Lung (tissue), 12 donors: ENCODE data around the gene CHRNE. TPM values are rescaled to one million over a fixed set of nuclear protein-coding genes. Genes with fewer than 3 reads are reported as not detected.

Experiments
- ATAC-seq: fragments of 200-7000 bp; cut with Tn5 transposase; one replicate; pipeline ENCODE4 v1.9.1; 2020; ENCODE audit warnings: moderate number of reproducible peaks; ENCODE audit not compliant: insufficient read depth, low FRiP score
- DNase-seq, 3 donors: peaks; one replicate each; pipeline ENCODE4 v3.0.0-alpha.2; 2013 to 2017
- H3K27ac ChIP-seq, 2 donors: one replicate each; pipeline ENCODE4 v1.5.1; 2013; ENCODE audit warnings: mild to moderate bottlenecking in 2 of 2, moderate library complexity in 2 of 2, control low read depth in 1 of 2, inconsistent platforms in 1 of 2, low read depth in 1 of 2, low read length in 1 of 2
- H3K27me3 ChIP-seq, 3 donors: one replicate each; pipeline ENCODE4 v1.5.1; 2013; ENCODE audit warnings: low read length in 2 of 3; ENCODE audit not compliant: control insufficient read depth in 3 of 3, insufficient read depth in 3 of 3
- H3K36me3 ChIP-seq, 4 donors: one replicate each; pipeline ENCODE4 v1.5.1; 2013; ENCODE audit warnings: low read length in 4 of 4, mild to moderate bottlenecking in 1 of 4, moderate library complexity in 1 of 4; ENCODE audit not compliant: control insufficient read depth in 4 of 4, insufficient read depth in 4 of 4
- H3K4me1 ChIP-seq, 5 donors: one replicate each; pipeline ENCODE4 v1.5.1; 2013; ENCODE audit warnings: low read length in 5 of 5, mild to moderate bottlenecking in 2 of 5, moderate library complexity in 1 of 5; ENCODE audit not compliant: control insufficient read depth in 5 of 5, insufficient read depth in 5 of 5
- H3K4me3 ChIP-seq: one replicate; pipeline ENCODE4 v1.5.1; 2013; ENCODE audit warnings: mild to moderate bottlenecking, control low read depth, moderate library complexity
- H3K9ac ChIP-seq, 2 donors: one replicate each; pipeline ENCODE4 v1.5.1; 2013; ENCODE audit warnings: low read length in 2 of 2, control low read depth in 1 of 2; ENCODE audit not compliant: insufficient read depth in 1 of 2
- H3K9me3 ChIP-seq, 4 donors: one replicate each; pipeline ENCODE4 v1.5.1; 2013; ENCODE audit warnings: low read length in 3 of 4, mild to moderate bottlenecking in 1 of 4, moderate library complexity in 1 of 4; ENCODE audit not compliant: control insufficient read depth in 4 of 4, insufficient read depth in 3 of 4
- WGBS, 2 donors: extraction: QIAGEN DNeasy Blood & Tissue Kit; methylation state at CpG; one replicate each; pipeline ENCODE4 v1.1.7; 2013; 5-methylcytosine and 5-hydroxymethylcytosine counted together
- polyA plus RNA-seq, 2 donors: library from polyadenylated mRNA; stranded (reverse); fragments of 200-250 nt; gene quantifications; one replicate each; pipeline ENCODE4 v1.2.1, GENCODE V29; 2013
- total RNA-seq, 2 donors: library from RNA; depleted of rRNA in 1 of 2; stranded (reverse); fragments of >200 nt in 1 of 2; gene quantifications; one replicate each; pipeline ENCODE4 v1.2.1, GENCODE V29; 2014 to 2021
- TF ChIP-seq, protein P1 (sequence below): IDR thresholded peaks from 2 replicates; pipeline ENCODE4 v1.5.1; 2012; ENCODE audit warnings: mild to moderate bottlenecking; ENCODE audit errors: control extremely low read depth, extremely low read depth
- donor health status: control.
- donor health status: control.
- donor health status: Bipolar disorder and iron deficiency.
- donor health status: healthy.
- donor health status: DM: yes; HTN: yes; CAD: no.

CHRNE gene
- total and polyA plus RNA-seq, 4 donors, result 0.61 to 2.3 (median 1.00) TPM

DNA sequence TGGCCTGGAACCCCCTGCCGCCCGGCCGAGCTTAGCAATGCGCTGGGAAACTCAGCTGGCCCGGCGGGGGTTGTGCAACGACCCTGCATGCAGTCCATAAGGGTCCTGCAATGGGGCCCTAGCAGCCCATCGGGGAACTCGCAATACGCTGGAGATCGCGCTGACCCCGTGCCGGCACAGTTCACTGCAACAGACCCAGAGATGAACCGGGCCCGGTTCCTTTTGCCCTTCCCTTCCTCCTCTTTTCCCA is 36.6 kb upstream of the CHRNE start:
- H3K27ac ChIP-seq, result peak overlapping the region; percentile 90 to 94
- TF ChIP-seq, protein P1, sequence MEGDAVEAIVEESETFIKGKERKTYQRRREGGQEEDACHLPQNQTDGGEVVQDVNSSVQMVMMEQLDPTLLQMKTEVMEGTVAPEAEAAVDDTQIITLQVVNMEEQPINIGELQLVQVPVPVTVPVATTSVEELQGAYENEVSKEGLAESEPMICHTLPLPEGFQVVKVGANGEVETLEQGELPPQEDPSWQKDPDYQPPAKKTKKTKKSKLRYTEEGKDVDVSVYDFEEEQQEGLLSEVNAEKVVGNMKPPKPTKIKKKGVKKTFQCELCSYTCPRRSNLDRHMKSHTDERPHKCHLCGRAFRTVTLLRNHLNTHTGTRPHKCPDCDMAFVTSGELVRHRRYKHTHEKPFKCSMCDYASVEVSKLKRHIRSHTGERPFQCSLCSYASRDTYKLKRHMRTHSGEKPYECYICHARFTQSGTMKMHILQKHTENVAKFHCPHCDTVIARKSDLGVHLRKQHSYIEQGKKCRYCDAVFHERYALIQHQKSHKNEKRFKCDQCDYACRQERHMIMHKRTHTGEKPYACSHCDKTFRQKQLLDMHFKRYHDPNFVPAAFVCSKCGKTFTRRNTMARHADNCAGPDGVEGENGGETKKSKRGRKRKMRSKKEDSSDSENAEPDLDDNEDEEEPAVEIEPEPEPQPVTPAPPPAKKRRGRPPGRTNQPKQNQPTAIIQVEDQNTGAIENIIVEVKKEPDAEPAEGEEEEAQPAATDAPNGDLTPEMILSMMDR, result no peak
- peak overlapping the region; percentile 65 to 80 for H3K9ac ChIP-seq
- no peaks in the 10 kb centered on the region for H3K9me3 ChIP-seq
- peaks cover 0 to 27% (median 13%) of the 10 kb centered on the region in 5 donors for H3K4me1 ChIP-seq
- H3K4me3 ChIP-seq, result peak overlapping the region; percentile 77
- DNase-seq, result no peak
- H3K36me3 ChIP-seq, result peaks cover 5 to 26% (median 23%) of the 10 kb centered on the region in 4 donors
- 0 to 1% methylated on average over 16 of the region's 16 CpGs for WGBS, 2 donors
- ATAC-seq, result no peak
- H3K27me3 ChIP-seq, result no peaks in the 10 kb centered on the region

DNA sequence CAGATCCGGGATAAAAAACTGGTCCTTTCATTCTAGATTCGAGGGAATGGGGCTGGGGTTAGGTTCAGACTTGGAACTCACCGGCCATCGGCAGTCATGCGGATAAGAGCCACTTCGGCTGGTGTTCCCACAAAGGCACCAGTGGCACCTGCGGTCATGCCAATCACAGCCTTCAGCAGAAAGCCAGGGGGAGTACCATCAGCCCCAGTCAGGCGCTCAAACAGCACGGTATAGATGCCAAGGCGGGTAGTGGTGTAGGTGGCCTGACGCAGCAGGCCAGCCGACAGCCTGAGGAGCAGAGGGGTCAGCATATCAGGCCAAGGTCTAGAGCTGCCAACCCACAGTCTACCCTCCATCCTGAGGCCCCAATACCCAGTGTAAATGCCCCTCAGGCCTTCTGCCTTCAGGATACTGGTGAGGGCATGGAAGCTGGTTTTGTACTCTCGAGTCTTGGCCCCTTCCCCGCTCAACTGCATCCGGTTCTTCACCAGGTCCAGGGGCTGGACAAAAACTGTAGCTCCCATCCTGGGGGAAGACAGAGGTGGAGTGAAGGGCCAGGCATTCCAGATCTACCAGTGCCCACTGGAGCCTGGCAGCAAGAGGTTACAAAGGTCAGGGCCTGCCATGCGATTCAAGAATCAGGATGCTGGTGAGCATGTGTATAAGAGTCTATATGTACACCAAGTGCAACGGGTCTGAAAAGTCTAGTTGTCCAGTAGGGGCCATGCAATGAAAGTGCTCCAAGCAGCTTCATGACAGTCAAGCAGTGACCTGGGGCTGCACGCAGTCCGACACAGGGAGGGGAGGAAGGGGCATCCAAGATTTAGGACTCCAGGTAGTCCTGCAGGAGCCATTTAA is 36.0 kb upstream of the CHRNE start:
- peaks cover 5 to 25% (median 20%) of the 10 kb centered on the region in 4 donors for H3K36me3 ChIP-seq
- WGBS, 2 donors, result 54 to 68% methylated on average over 19 of the region's 19 CpGs
- ATAC-seq (no peak), DNase-seq (no peak)
- TF ChIP-seq, protein P1, result no peak
- H3K4me1 ChIP-seq, result peaks cover 3 to 33% (median 13%) of the 10 kb centered on the region in 5 donors
- no peaks in the 10 kb centered on the region for H3K9me3 ChIP-seq
- no peaks in the 10 kb centered on the region for H3K27me3 ChIP-seq
- peak overlapping the region; percentile 77 for H3K4me3 ChIP-seq
- peak overlapping the region; percentile 65 to 80 for H3K9ac ChIP-seq
- peak overlapping the region; percentile 90 to 94 for H3K27ac ChIP-seq

DNA sequence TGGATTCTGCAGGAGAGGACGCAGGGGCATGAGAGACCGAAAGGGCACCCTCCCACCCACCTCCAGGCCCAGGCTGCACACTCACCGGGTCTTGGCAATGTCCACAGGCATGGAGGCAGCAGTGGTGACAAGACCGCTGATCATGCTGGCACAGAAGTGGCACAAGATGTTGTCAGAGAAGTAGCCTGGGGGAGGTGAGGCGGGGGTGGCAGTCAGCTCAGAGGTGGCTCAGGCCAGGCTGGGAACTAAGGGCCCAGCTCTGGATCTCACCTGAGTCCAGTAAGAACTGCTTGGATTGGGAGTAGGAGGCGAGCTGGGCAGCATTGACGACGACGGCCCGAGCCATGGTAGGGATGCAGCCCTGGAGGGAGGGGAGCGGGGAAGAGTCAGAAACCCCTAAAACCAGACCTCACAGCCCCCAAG is 35.2 kb upstream of the CHRNE start:
- Histone ChIP-seq H3K36me3 (peaks cover 5 to 20% (median 16%) of the 10 kb centered on the region in 4 donors), H3K4me1 (peaks cover 4 to 34% (median 13%) of the 10 kb centered on the region in 5 donors), H3K27ac (peak overlapping the region in 1 of 2 donors; percentile 47), H3K9ac (no peak overlapping the region), H3K9me3 (no peaks in the 10 kb centered on the region), H3K27me3 (no peaks in the 10 kb centered on the region), H3K4me3 (no peak overlapping the region)
- ATAC-seq, result no peak
- no peak for DNase-seq
- 92 to 97% methylated on average over 11 of the region's 11 CpGs for WGBS, 2 donors
- TF ChIP-seq, protein P1, result no peak
